ENCODE measurements around the gene NUDT22.

NUDT22 gene

GRCh38 chr11:64196626-64197025, 29.4 kb upstream of the NUDT22 start:
- no peak for DNase-seq (ENCODE audit: low read depth)
- H3K4me3 ChIP-seq (ENCODE audit: control insufficient read depth, low read depth, low read length) = no peak overlapping the region
- TF ChIP-seq CTCF (conservative IDR thresholded peaks at IDR 0.05; ENCODE audit: control insufficient read depth, insufficient read depth, low read depth, low read length) = no peak

- no peak for TF ChIP-seq CTCF (conservative IDR thresholded peaks at IDR 0.05; ENCODE audit: control insufficient read depth, insufficient read depth, low read depth, low read length)
- H3K4me3 ChIP-seq (ENCODE audit: control insufficient read depth, low read depth, low read length) = no peak overlapping the region
- no peak for DNase-seq (ENCODE audit: low read depth)
Observed at GRCh38 chr11:64198511-64198910, 27.6 kb upstream of the NUDT22 start.

- no peak overlapping the region for H3K4me3 ChIP-seq (ENCODE audit: control insufficient read depth, low read depth, low read length)
- TF ChIP-seq CTCF (conservative IDR thresholded peaks at IDR 0.05; ENCODE audit: control insufficient read depth, insufficient read depth, low read depth, low read length) = no peak
- no peak for DNase-seq (ENCODE audit: low read depth)
Observed at GRCh38 chr11:64201543-64201942, 24.5 kb upstream of the NUDT22 start.

- no peak for TF ChIP-seq CTCF (conservative IDR thresholded peaks at IDR 0.05; ENCODE audit: control insufficient read depth, insufficient read depth, low read depth, low read length)
- H3K4me3 ChIP-seq (ENCODE audit: control insufficient read depth, low read depth, low read length) = no peak overlapping the region
- DNase-seq (ENCODE audit: low read depth) = no peak
Observed at GRCh38 chr11:64202992-64203391, 23.1 kb upstream of the NUDT22 start.

- no peak for TF ChIP-seq CTCF (conservative IDR thresholded peaks at IDR 0.05; ENCODE audit: control insufficient read depth, insufficient read depth, low read depth, low read length)
- DNase-seq (ENCODE audit: low read depth) = no peak
- no peak overlapping the region for H3K4me3 ChIP-seq (ENCODE audit: control insufficient read depth, low read depth, low read length)
Observed at GRCh38 chr11:64203421-64204079, 22.5 kb upstream of the NUDT22 start.

GRCh38 chr11:64204080-64204440, 22.0 kb upstream of the NUDT22 start:
- TF ChIP-seq CTCF (conservative IDR thresholded peaks at IDR 0.05; ENCODE audit: control insufficient read depth, insufficient read depth, low read depth, low read length) = no peak
- no peak for DNase-seq (ENCODE audit: low read depth)
- no peak overlapping the region for H3K4me3 ChIP-seq (ENCODE audit: control insufficient read depth, low read depth, low read length)

All from fibroblast of mammary gland (primary cell).